Stimulated activated CD8-positive, alpha-beta memory T cell treated with anti-CD3 and anti-CD28 coated beads, Interleukin-4, amount 100 ng/mL, for 4 hours (primary cell): ENCODE data around the gene PPP1R37.

Source experiments
- DNase-seq, 2 donors: peaks; one replicate each; pipeline ENCODE4 v3.0.0-alpha.2; 2020; ENCODE audit warnings: low read depth in 2 of 2, low spot score in 1 of 2

PPP1R37 gene, protein sequence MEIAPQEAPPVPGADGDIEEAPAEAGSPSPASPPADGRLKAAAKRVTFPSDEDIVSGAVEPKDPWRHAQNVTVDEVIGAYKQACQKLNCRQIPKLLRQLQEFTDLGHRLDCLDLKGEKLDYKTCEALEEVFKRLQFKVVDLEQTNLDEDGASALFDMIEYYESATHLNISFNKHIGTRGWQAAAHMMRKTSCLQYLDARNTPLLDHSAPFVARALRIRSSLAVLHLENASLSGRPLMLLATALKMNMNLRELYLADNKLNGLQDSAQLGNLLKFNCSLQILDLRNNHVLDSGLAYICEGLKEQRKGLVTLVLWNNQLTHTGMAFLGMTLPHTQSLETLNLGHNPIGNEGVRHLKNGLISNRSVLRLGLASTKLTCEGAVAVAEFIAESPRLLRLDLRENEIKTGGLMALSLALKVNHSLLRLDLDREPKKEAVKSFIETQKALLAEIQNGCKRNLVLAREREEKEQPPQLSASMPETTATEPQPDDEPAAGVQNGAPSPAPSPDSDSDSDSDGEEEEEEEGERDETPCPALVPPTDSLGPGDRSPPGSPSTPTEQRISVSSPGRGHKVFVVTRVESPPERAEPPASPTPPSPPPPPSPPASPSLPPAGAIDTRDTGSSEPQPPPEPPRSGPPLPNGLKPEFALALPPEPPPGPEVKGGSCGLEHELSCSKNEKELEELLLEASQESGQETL

GRCh38 chr19:45092747-45093678 lies at the start of gene PPP1R37:
TSS of gene PPP1R37 (plus strand) at chr19:45093179. CDS start at chr19:45093326, 147 bp downstream.
- DNase-seq = peak; percentile 83 to 87

GRCh38 chr19:45045671-45046353 lies 47.2 kb upstream of the PPP1R37 start:
- no peak for DNase-seq

DNA sequence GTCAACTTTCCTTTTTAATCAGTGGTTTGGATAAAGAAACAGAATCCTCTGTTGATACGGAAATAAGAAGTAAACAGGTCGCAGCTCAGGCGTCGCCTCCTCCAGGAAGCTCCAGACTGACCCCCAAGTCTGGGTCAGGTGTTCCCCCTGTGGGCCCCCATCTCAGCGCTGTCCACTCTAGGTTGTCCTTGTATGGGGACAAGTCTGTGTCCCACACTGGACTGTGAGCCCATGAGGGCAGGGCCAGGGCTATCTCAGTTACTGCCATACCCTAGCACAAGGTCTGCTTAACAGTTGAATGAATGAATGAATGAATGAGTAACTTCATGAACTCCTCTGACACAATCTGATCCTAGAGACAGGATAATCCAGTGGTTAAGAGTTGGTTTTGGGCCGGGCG lies 46.6 kb upstream of the PPP1R37 start:
- no peak for DNase-seq

DNA sequence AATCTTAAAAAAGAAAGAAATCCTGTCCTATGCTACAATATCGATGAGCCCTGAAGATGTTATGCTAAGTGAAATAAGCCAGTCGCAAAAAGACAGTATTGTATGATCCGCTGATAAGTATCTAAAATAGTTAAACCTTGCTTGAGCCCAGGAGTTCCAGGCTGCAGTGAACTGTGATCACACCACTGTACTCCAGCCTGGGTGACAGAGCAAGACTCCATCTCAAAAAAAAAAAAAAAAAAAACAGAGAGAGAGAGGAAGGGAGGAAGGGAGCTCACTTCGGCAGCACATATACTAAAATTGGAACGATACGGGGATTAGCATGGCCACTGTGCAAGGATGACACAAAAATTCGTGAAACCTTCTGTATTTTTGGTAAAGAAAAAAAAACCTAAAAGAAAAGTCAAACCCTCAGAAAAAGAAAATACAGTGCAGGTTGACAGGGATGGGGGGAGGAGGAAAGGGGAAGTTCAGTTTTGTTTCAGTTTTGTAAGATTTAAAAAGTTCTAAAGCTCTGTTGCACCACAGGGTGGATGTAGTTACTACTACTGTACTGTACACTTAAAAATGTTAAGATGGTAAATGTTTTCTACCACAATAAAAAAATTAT lies 45.7 kb upstream of the PPP1R37 start:
- no peak for DNase-seq

DNA sequence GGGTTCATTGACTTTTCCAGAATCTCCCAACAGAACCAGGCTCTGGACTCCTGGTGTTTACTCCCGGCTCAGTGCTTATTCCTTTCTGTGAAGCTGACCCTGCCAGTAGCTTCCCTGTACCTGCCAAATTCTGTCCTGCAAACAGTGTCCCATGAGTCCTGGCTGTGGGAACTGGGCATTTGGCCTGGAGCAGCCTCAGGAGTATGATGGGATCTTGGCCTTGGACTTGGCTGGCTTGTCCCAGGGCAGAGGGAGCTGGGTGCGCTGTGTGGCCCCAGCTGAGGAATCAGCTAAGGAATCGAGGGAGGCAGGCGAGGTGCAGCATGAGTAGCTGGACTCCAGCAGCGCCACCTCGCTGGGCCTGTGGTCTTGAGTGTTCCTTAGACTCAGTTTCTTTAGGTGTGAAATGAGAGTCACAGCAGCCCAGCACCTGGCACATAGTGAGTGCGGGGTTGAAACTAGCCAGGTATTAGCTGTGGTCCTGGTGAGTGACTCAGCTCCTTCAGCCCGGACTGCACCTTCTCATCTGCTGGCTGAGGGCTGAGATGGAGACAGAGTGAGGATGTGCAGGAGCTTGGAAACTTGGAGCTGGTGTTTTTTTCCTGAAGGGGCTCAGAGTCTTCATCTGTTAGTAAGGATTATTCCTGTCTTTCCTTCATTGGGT lies 43.8 kb upstream of the PPP1R37 start:
- DNase-seq = no peak

GRCh38 chr19:45050036-45050435 lies 42.9 kb upstream of the PPP1R37 start:
- DNase-seq = no peak

DNA sequence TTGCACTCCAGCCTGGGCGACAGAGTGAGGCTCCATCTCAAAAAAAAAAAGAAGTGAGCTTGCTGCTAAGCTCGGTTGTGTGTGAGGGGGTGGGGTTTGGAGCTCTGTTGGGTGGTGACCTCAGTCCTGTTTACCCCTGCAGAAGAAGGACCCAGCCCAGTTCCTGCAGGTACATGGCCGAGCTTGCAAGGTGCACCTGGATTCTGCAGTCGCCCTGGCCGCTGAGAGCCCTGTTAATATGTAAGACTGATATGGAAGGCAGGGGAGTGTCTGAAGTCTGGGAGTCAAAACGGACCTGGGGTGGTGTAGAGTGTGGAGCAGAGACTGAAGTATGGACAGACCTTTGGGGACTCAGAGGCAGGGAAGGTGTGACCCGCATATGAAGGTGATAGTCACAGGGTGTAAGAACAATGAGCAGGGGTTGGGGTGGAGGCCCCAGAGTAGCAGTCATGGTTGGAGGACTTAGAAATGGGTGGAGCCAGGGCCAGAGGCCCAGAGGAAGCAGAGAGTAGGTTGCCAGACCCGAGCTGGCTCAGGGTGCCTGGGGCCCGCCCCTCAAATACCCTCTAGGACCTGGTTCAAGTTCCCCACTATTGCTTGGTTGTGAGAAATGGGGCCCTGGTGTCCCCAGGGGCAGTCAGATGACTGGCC lies 40.9 kb upstream of the PPP1R37 start:
- DNase-seq = no peak

DNA sequence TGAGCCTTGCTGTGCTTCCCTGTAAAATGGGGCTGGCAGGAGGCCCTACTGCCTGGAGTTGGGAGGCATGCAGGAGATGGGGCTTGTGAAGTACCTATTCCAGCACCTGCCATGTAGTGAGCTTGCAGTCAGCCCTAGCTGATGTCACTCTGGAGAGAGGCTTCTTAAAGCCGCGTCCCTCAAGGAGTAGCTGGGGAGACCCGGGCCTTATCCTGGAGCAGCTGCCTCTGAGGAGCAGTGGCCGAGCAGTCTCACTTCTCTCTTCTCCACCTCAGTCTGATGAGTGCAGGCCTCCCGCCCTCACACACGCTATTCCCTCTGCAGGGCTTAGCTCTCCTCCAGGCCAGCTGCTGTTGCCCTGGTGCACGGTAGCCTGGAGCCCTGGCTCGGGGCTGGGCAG lies 36.1 kb upstream of the PPP1R37 start:
- no peak for DNase-seq

DNA sequence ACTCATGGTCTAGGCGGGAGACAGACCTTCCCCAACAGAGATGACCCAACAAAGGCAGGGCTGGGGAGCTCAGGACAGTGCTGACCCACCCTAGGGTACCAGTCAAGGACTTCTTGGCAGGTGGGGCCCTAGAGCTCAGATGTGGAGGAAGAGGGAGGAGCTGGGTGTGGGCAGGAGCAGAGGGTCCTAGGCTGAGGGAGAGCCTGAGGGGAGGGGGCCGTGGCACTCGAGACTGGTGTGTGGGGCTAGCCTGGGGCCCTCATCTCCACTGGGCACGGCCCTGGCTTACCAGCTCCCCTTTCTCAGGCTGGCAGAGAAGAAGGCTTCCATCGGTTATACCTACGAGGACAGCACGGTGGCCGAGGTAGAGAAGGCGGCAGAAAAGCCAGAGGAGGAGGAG lies 35.5 kb upstream of the PPP1R37 start:
- DNase-seq = no peak

- DNase-seq = no peak
Observed at GRCh38 chr19:45058622-45059159, 34.3 kb upstream of the PPP1R37 start.

DNA sequence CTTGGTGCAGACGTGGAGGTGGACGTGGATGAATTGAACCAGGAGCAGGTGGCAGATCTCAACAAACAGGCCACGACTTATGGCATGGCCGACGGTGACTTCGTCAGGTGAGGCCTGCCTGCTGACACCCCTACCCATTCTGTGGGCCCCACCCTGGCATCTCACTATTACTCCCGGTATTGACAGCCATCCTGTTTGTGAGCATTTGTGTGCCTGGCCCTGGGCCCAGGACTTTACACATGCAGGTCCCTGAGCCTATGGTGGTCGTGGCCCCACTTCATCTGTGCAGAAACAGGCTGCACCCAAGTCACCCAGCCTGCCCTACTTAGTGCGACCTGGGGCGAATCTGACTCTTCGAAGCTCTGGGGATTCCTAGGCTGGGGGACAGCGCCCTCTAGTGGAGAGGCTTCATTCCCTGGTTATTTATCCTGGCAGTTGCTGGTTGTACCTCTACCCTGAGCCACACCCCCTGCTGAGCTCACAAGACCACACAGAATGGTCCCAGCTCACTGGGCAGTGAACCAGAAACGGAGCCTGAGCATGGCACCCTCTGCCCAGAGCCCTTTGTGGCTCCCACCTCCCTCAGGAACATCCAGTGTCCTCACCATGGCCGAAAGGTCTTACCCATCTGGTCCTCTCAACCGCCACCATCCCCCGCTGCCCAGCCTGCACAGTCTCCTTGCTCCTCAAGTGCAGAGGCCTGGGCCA lies 33.6 kb upstream of the PPP1R37 start:
- peak; percentile 64 to 77 for DNase-seq

- no peak for DNase-seq
Observed at GRCh38 chr19:45061965-45062364, 31.0 kb upstream of the PPP1R37 start.

DNA sequence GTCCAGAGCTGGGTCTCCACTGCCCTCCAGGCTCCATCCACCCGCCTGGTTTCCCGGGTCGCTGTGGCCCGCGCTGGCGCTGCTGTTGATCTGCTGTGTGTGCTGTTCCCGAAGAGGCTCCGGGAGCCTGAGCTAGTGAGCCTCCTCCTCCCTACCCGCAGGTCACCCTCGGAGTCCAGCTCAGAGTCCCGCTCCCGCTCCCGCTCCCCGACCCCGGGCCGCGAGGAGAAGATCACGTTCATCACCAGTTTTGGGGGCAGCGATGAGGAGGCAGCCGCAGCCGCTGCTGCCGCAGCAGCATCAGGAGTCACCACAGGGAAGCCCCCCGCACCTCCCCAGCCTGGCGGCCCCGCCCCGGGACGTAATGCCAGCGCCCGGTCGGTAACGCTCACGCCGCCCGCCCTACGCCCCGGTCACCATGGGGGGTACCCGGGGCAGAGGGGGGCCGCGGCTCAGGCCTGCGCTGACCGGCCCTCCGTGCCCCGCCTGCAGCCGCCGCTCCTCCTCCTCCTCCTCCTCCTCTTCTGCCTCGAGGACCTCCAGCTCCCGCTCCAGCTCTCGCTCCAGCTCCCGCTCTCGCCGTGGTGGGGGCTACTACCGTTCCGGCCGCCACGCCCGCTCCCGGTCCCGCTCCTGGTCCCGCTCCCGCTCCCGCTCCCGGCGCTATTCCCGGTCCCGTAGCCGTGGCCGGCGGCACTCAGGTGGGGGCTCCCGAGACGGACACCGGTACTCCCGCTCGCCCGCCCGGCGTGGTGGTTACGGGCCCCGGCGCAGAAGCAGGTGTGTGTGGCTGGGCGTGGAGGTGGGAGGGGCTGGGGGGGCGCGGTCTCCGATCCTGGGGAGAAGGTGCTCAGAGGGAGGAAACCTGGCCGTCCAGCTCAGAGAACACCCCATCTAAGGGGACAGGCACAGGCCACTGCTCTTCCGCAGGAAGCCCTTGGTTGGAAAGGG lies 28.9 kb upstream of the PPP1R37 start:
- no peak for DNase-seq

DNA sequence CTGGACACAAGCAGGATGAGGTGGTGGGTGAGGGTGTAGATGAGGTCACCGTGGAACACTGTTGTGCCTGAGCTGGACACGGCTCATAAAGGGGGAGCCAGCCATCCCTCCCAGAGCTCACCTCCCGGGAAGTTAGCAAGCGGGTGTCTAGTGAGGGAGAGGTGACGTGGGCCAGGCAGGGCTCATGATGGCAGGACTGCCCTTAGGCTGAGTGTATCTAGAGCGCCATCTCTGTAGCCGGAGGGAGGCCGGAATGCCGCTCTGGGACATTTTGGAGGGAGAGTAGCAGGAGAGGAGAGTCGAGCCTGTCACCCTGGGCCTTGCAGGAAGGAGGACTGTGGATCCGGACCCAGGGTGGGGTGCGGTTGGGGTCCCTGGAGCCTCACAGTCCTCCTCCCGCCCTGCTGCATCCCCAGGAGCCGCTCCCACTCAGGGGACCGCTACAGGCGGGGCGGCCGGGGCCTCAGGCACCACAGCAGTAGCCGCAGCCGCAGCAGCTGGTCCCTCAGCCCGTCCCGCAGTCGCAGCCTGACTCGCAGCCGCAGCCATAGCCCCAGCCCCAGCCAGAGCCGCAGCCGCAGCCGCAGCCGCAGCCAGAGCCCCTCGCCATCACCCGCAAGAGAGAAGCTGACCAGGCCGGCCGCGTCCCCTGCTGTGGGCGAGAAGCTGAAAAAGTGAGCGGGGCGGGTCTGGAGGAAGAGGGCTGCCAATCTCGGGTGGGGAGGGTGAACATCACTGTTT lies 25.9 kb upstream of the PPP1R37 start:
- DNase-seq = no peak

DNA sequence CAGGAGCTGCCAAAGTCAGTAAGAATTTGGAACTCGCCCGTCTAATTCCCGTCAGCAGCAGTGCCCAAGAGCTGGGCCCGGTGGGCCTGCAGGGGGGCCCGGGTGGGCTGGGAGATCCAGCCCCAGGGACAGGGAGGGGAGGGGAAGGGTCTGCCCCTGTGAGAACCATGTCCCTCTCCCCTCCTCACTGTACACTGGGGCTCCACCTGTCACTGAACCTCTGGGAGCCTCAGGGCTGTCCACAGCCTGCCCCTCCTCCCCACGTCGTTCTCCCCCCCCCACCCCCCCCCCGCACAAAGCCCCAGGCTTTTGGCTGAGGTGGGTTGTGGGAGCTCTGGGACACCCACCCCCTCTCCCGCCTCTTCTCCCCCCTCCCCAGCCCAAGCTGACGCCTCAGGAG lies 24.9 kb upstream of the PPP1R37 start:
- DNase-seq = no peak

DNA sequence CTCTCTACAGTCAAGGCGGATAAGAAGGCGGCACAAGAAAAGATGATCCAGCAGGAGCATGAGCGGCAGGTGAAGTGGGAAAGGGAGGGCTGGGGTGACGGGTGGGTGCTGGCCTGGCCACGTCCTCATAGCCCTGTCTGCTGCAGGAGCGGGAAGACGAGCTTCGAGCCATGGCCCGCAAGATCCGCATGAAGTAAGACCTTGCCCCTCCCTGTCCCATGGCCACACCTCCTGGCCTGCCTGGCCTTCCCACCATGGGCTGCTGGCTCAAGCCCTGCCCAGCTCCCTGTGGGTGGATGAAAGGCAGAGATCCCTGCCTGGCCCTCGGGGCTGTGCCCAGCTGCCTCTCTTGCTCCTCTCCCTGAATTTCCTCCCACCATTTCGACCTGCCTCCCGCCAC lies 23.9 kb upstream of the PPP1R37 start:
- no peak for DNase-seq

GRCh38 chr19:45070214-45070613 lies 22.8 kb upstream of the PPP1R37 start:
- DNase-seq = no peak
